Loucy (cell line): ENCODE measurements around the gene ST6GALNAC4.

Experiments used
- CTCF ChIP-seq: fragments of 200-600 bp; sonication (generic); conservative IDR thresholded peaks from 2 replicates; pipeline ENCODE4 v1.5.1; 2014; ENCODE audit warnings: mild to moderate bottlenecking, antibody characterized with exemption, low read length
- EZH2phosphoT487 ChIP-seq: fragments of 200-600 bp; IDR thresholded peaks from 2 replicates; pipeline ENCODE4 v1.6.1; 2018; ENCODE audit warnings: antibody characterized with exemption, mild to moderate bottlenecking, moderate library complexity, borderline replicate concordance

GRCh38 chr9:127955294-127956015 lies 38.6 kb upstream of the ST6GALNAC4 start:
- TF ChIP-seq CTCF, result peak; percentile 71
- no peak for TF ChIP-seq EZH2phosphoT487
